A549 treated with CpdA at 1 μM for 4 hours (cell line): ENCODE measurements around the gene PANK3. TPM values are rescaled to one million over a fixed set of nuclear protein-coding genes. Genes with fewer than 3 reads are reported as not detected.

ENCODE experiments used
- total RNA-seq: library from RNA; stranded (reverse); fragments of 200-300 nt; extraction: Qiagen RNA extraction; gene quantifications from 5 replicates; pipeline ENCODE4 v1.2.3, GENCODE V29; 2022; ENCODE audit warnings: low read depth

The PANK3 gene
- 16.4 to 21.3 TPM (median 20.1 TPM) in 5 replicates for total RNA-seq

GRCh38 chr5:168578538-168579487 lies at the start of gene PANK3:
PANK3 (minus strand) TSS chr5:168579368; CDS start chr5:168579283, 85 bp downstream.

GRCh38 chr5:168528521-168529373 lies 50.4 kb downstream of the PANK3 start, which contains the start of gene FBLL1:
FBLL1 (plus strand) TSS chr5:168529305; CDS start chr5:168529505, 200 bp downstream.

Other genes with a start within 250 kb of the PANK3 start
- gene RARS1, start 92.9 kb downstream of the PANK3 start, total RNA-seq = 93.8 to 126 TPM (median 100 TPM) in 5 replicates
- 0.11 to 0.24 TPM (median 0.16 TPM) in 4 of 5 replicates, not detected in the other for gene FBLL1, start 50.1 kb downstream of the PANK3 start, total RNA-seq